GM18873 (cell line): ENCODE measurements around the gene COBLL1.
"Not testable (repeated sequence)": the region's sequence is repeated elsewhere in the genome, so short reads cannot be mapped to it uniquely, and the experiment has no call there.

Experiments used
- ATAC-seq: cut with Tn5 transposase; IDR thresholded peaks from one replicate; pipeline ENCODE4 v1.9.1; 2021; ENCODE audit warnings: mild to moderate bottlenecking, moderate library complexity, moderate number of reproducible peaks; ENCODE audit not compliant: unreplicated experiment, low FRiP score

Gene COBLL1

GRCh38 chr2:164841719-164842623, at the start of gene COBLL1:
TSS of gene COBLL1 (minus strand) at chr2:164841823. CDS start at chr2:164841196, 627 bp downstream.
- ATAC-seq: no peak

GRCh38 chr2:164890544-164890943, 48.9 kb upstream of the COBLL1 start:
- ATAC-seq: no peak

- ATAC-seq: no peak
Measured at GRCh38 chr2:164888592-164888991, 47.0 kb upstream of the COBLL1 start.

GRCh38 chr2:164887434-164888144, 46.0 kb upstream of the COBLL1 start:
- ATAC-seq: no peak

- no peak for ATAC-seq
Measured at GRCh38 chr2:164882276-164882675, 40.7 kb upstream of the COBLL1 start.

GRCh38 chr2:164881524-164881923, 39.9 kb upstream of the COBLL1 start:
- ATAC-seq: no peak

- no peak for ATAC-seq
Measured at GRCh38 chr2:164879901-164880535, 38.4 kb upstream of the COBLL1 start.

- no peak for ATAC-seq
Measured at GRCh38 chr2:164877927-164878326, 36.3 kb upstream of the COBLL1 start.

- ATAC-seq: no peak
Measured at GRCh38 chr2:164877169-164877568, 35.5 kb upstream of the COBLL1 start.

- no peak for ATAC-seq
Measured at GRCh38 chr2:164875334-164876205, 33.9 kb upstream of the COBLL1 start.

GRCh38 chr2:164873210-164873908, 31.7 kb upstream of the COBLL1 start:
- ATAC-seq: no peak

- ATAC-seq: no peak
Measured at GRCh38 chr2:164871404-164871803, 29.8 kb upstream of the COBLL1 start.

- ATAC-seq: no peak
Measured at GRCh38 chr2:164869420-164869772, 27.8 kb upstream of the COBLL1 start.

- ATAC-seq: no peak
Measured at GRCh38 chr2:164868563-164869419, 27.2 kb upstream of the COBLL1 start.

- ATAC-seq: no peak
Measured at GRCh38 chr2:164867779-164868397, 26.3 kb upstream of the COBLL1 start.

GRCh38 chr2:164866381-164866780, 24.8 kb upstream of the COBLL1 start:
- ATAC-seq: not testable (repeated sequence)

- ATAC-seq: no peak
Measured at GRCh38 chr2:164860694-164861042, 19.0 kb upstream of the COBLL1 start.

GRCh38 chr2:164859906-164860693, 18.5 kb upstream of the COBLL1 start:
- ATAC-seq: not testable (repeated sequence)
